ENCODE data around the gene CLSTN1. TPM values are rescaled to one million over a fixed set of nuclear protein-coding genes. Genes with fewer than 3 reads are reported as not detected.

The CLSTN1 gene
- total and polyA plus RNA-seq, 2 of the 8 experiments (the other 6 are each of a cell fraction or from before 2014, with no cell fraction given) = 34.2 to 97.4 TPM

GRCh38 chr1:9826087-9826486 lies 2.3 kb upstream of the CLSTN1 start:
- peaks cover 0 to 5% of the 10 kb centered on the region in 2 experiments for H4K20me1 ChIP-seq (replicated peaks in 1 of 2; ENCODE audit: control insufficient read depth in 1 of 2, insufficient read depth in 2 of 2, low read length in 2 of 2)
- ChIA-PET POLR2A (ENCODE audit: partially characterized antibody) (interaction anchor here (0.5 to 1.3 kb wide), 3 partner anchors 9 to 30 kb away, joined by 3 to 4 read pairs (median 3); no protein-coding TSS in a partner anchor), CTCF (ENCODE audit: partially characterized antibody) (interaction anchor here (0.5 to 7.5 kb wide), 15 partner anchors 9 to 280 kb away, joined by 3 to 66 read pairs (median 11); no protein-coding TSS in a partner anchor)
- H2BK120ac ChIP-seq (replicated peaks; ENCODE audit: low read depth, low read length) = no peak overlapping the region
- no peak overlapping the region for H3K56ac ChIP-seq (replicated peaks; ENCODE audit: insufficient read length, low read depth, low read length)
- peak overlapping the region in 1 of 2 experiments; percentile 89; a peak in 1 of 4 replicates for H3K4me2 ChIP-seq (ENCODE audit: insufficient read depth in 1 of 2, low read depth in 2 of 2, low read length in 2 of 2)
- peaks cover 0 to 15% (median 14%) of the 10 kb centered on the region in 4 experiments; a peak in 6 of 7 replicates for H3K27me3 ChIP-seq (replicated peaks in 1 of 4; ENCODE audit: control insufficient read depth in 3 of 4, extremely low read depth in 1 of 4, insufficient read depth in 3 of 4, low read length in 3 of 4)
- peaks cover 17% of the 10 kb centered on the region for H3K23me2 ChIP-seq (ENCODE audit: low read depth, low read length)
- H3K79me1 ChIP-seq (ENCODE audit: low read depth, low read length) = no peaks in the 10 kb centered on the region
- H2BK20ac ChIP-seq (ENCODE audit: low read length) = no peak overlapping the region
- DNase-seq (ENCODE audit: low read depth in 1 of 2, low spot score in 2 of 2) (no peak), FAIRE-seq (no peak)
- no peak overlapping the region for H3K18ac ChIP-seq (ENCODE audit: extremely low read depth, low read length)
- WGBS, 2 experiments (ENCODE audit: extremely low coverage in 1 of 2, insufficient coverage in 1 of 2, insufficient read length in 1 of 2, insufficient replicate concordance in 2 of 2, low coverage in 1 of 2, low lambda C conversion rate in 2 of 2, missing lambda C conversion rate in 1 of 2) = 85% methylated on average over 3 of the region's 3 CpGs; no CpG with 5 or more reads in 1 of the 2 experiments
- H3K79me2 ChIP-seq (ENCODE audit: control insufficient read depth in 1 of 2, insufficient read depth in 2 of 2, low read length in 2 of 2) = peaks cover 0 to 22% of the 10 kb centered on the region in 2 experiments
- H3K9me3 ChIP-seq (ENCODE audit: insufficient read depth in 2 of 2, low read depth in 1 of 2, low read length in 1 of 2) = no peaks in the 10 kb centered on the region
- no peak overlapping the region for H2BK15ac ChIP-seq (ENCODE audit: low read length)
- no peak overlapping the region for H2AFZ ChIP-seq (ENCODE audit: low read length)
- no peak overlapping the region for H2BK5ac ChIP-seq (ENCODE audit: low read depth, low read length)
- H2AK5ac ChIP-seq (ENCODE audit: low read depth, low read length) = no peak overlapping the region
- no peak overlapping the region for H3K27ac ChIP-seq (ENCODE audit: low read depth, low read length)
- H3K9ac ChIP-seq (replicated peaks in 1 of 4; ENCODE audit: extremely low read depth in 1 of 4, low read depth in 3 of 4, low read length in 3 of 4) = no peak overlapping the region
- H4K5ac ChIP-seq (ENCODE audit: insufficient read length, low read depth, low read length) = no peak overlapping the region
- no peaks in the 10 kb centered on the region for H3K36me3 ChIP-seq (ENCODE audit: control insufficient read depth in 2 of 4, insufficient read depth in 4 of 4, low read length in 3 of 4)
- H3K14ac ChIP-seq (ENCODE audit: insufficient read length) = no peak overlapping the region
- no peak overlapping the region for H3K4ac ChIP-seq (replicated peaks; ENCODE audit: insufficient read length, low read depth, low read length)
- H3K4me3 ChIP-seq (ENCODE audit: extremely low read depth in 1 of 4, insufficient read depth in 2 of 4, low read depth in 3 of 4, low read length in 4 of 4) = no peak overlapping the region
- H3K4me1 ChIP-seq (replicated peaks in 1 of 4; ENCODE audit: control insufficient read depth in 3 of 4, insufficient read depth in 4 of 4, low read length in 3 of 4) = peaks cover 4 to 18% (median 12%) of the 10 kb centered on the region in 4 experiments
- no peak overlapping the region for H3K23ac ChIP-seq (ENCODE audit: insufficient read length)
- no peak overlapping the region for H4K91ac ChIP-seq (replicated peaks; ENCODE audit: insufficient read length, low read length)
- no peak overlapping the region for H4K8ac ChIP-seq (ENCODE audit: extremely low read depth, insufficient read depth, low read length)
- H2BK12ac ChIP-seq (ENCODE audit: low read depth, low read length) = no peak overlapping the region
- TF ChIP-seq RBBP5 (IDR thresholded peaks at IDR 0.05; ENCODE audit: borderline replicate concordance, low read depth, low read length) = no peak
- no peak for TF ChIP-seq NANOG (IDR thresholded peaks at IDR 0.05; ENCODE audit: insufficient read depth, low read depth, low read length, poor library complexity, severe bottlenecking)
- TF ChIP-seq POLR2AphosphoS5 (IDR thresholded peaks at IDR 0.05; ENCODE audit: low read depth, low read length) = no peak
- no peak for TF ChIP-seq YY1 (IDR thresholded peaks at IDR 0.05; ENCODE audit: low read depth, low read length)
- TF ChIP-seq SP2 (IDR thresholded peaks at IDR 0.05; ENCODE audit: low read length) = no peak
- no peak for TF ChIP-seq BRCA1 (IDR thresholded peaks at IDR 0.05; ENCODE audit: low read depth, low read length)
- TF ChIP-seq SIRT6 (IDR thresholded peaks at IDR 0.05; ENCODE audit: low read length) = no peak
- TF ChIP-seq RAD21 (IDR thresholded peaks at IDR 0.05 in 1 of 2, conservative IDR thresholded peaks at IDR 0.05 in 1 of 2; ENCODE audit: low read depth in 2 of 2, low read length in 2 of 2) = no peak
- no peak for TF ChIP-seq RFX5 (IDR thresholded peaks at IDR 0.05; ENCODE audit: borderline replicate concordance, low read depth, low read length)
- no peak for TF ChIP-seq TAF7 (optimal IDR thresholded peaks at IDR 0.05; ENCODE audit: borderline replicate concordance, low read depth, low read length)

All from H1 (cell line).